HG03571 (cell line): ENCODE measurements around the gene AAMP.

Source experiments
- ATAC-seq: cut with Tn5 transposase; IDR thresholded peaks from one replicate; pipeline ENCODE4 v1.9.1; 2021; ENCODE audit not compliant: unreplicated experiment

AAMP gene

GRCh38 chr2:218294430-218295022, 24.6 kb upstream of the AAMP start:
- no peak for ATAC-seq

GRCh38 chr2:218293715-218294429, 23.9 kb upstream of the AAMP start:
- no peak for ATAC-seq

GRCh38 chr2:218292048-218293014, 22.4 kb upstream of the AAMP start, which contains the start of gene TMBIM1:
Gene TMBIM1 (minus strand): TSS chr2:218292503. CDS start chr2:218282141, 10,362 bp downstream.
- ATAC-seq: peak; percentile 71

- ATAC-seq: no peak
These were observed 21.5 kb upstream of the AAMP start for GRCh38 chr2:218291318-218292047.

- peak; percentile 54 for ATAC-seq
These were observed 20.7 kb upstream of the AAMP start for GRCh38 chr2:218290316-218291261.

- no peak for ATAC-seq
These were observed 19.8 kb upstream of the AAMP start for GRCh38 chr2:218289639-218290315.

GRCh38 chr2:218286570-218287459, 16.9 kb upstream of the AAMP start:
- ATAC-seq: peak; percentile 63

GRCh38 chr2:218285604-218286003, 15.7 kb upstream of the AAMP start:
- ATAC-seq: no peak

GRCh38 chr2:218284106-218284811, 14.3 kb upstream of the AAMP start:
- no peak for ATAC-seq

GRCh38 chr2:218282173-218282991, 12.4 kb upstream of the AAMP start:
- no peak for ATAC-seq

GRCh38 chr2:218281449-218281848, 11.5 kb upstream of the AAMP start:
- no peak for ATAC-seq

- ATAC-seq: no peak
These were observed 10.4 kb upstream of the AAMP start for GRCh38 chr2:218280260-218280870.

- no peak for ATAC-seq
These were observed 8.8 kb upstream of the AAMP start for GRCh38 chr2:218278531-218279360.

GRCh38 chr2:218277921-218278320, 8.0 kb upstream of the AAMP start:
- no peak for ATAC-seq

GRCh38 chr2:218276986-218277755, 7.2 kb upstream of the AAMP start:
- no peak for ATAC-seq
